H1 (cell line): Measurements from ENCODE around the gene GRIK4. TPM values are rescaled to one million over a fixed set of nuclear protein-coding genes. Genes with fewer than 3 reads are reported as not detected.

Experiments used
- CTCF ChIA-PET: fragments of 300-600 bp; sonication (Branson Sonifier 250); formaldehyde crosslinking; loops from one replicate; lab custom pipeline; 2021; ENCODE audit not compliant: partially characterized antibody; lab: Charles Lee
- POLR2A ChIA-PET: fragments of 300-600 bp; sonication (Branson Sonifier 250); formaldehyde crosslinking; loops from one replicate; lab custom pipeline; 2021; ENCODE audit warnings: inconsistent platforms; ENCODE audit not compliant: partially characterized antibody; lab: Charles Lee
- DNase-seq, 2 experiments: peaks; one replicate each; pipeline versions ENCODE4 v3.0.0 to v3.0.0-alpha.2; 2010 to 2022; ENCODE audit warnings: low spot score in 2 of 2, low read depth in 1 of 2, mixed read lengths in 1 of 2
- FAIRE-seq: peaks from 2 replicates; lab custom pipeline; 2011; peaks lifted over from hg19 to GRCh38; lab: Jason Lieb, UNC
- H2AFZ ChIP-seq: 2 replicates; pipeline ENCODE4 v1.8.1; 2012; ENCODE audit warnings: low read length, inconsistent platforms
- H2AK5ac ChIP-seq: 2 replicates; pipeline ENCODE4 v1.6.1; 2013; ENCODE audit warnings: low read depth, low read length
- H2BK120ac ChIP-seq: replicated peaks from 2 replicates; pipeline ENCODE3; 2013; ENCODE audit warnings: low read depth, low read length, inconsistent platforms
- H2BK12ac ChIP-seq: 2 replicates; pipeline ENCODE4 v1.6.1; 2013; ENCODE audit warnings: low read depth, low read length
- H2BK15ac ChIP-seq: 2 replicates; pipeline ENCODE4 v1.6.1; 2013; ENCODE audit warnings: low read length
- H2BK20ac ChIP-seq: 2 replicates; pipeline ENCODE4 v1.6.1; 2013; ENCODE audit warnings: low read length
- H2BK5ac ChIP-seq: 2 replicates; pipeline ENCODE4 v1.6.1; 2013; ENCODE audit warnings: low read depth, low read length
- H3K14ac ChIP-seq: 2 replicates; pipeline ENCODE4 v1.6.1; 2013; ENCODE audit warnings: inconsistent platforms; ENCODE audit not compliant: insufficient read length
- H3K18ac ChIP-seq: 2 replicates; pipeline ENCODE4 v1.6.1; 2013; ENCODE audit warnings: low read length; ENCODE audit errors: extremely low read depth
- H3K23ac ChIP-seq: 2 replicates; pipeline ENCODE4 v1.6.1; 2013; ENCODE audit warnings: inconsistent platforms; ENCODE audit not compliant: insufficient read length
- H3K23me2 ChIP-seq: 2 replicates; pipeline ENCODE4 v1.6.1; 2013; ENCODE audit warnings: low read depth, low read length
- H3K27ac ChIP-seq: 2 replicates; pipeline ENCODE4 v1.6.1; 2011; ENCODE audit warnings: low read depth, low read length, inconsistent platforms
- H3K27me3 ChIP-seq, 4 experiments: replicated peaks in 1 of 4; 1 replicate in 1 of 4; 2 replicates in 3 of 4; pipeline versions ENCODE4 v1.6.1 to v1.8.1; 2011 to 2013; ENCODE audit warnings: low read length in 3 of 4, mild to moderate bottlenecking in 3 of 4, inconsistent platforms in 2 of 4, mixed read lengths in 2 of 4, moderate library complexity in 1 of 4; ENCODE audit not compliant: control insufficient read depth in 3 of 4, insufficient read depth in 3 of 4; ENCODE audit errors: extremely low read depth in 1 of 4
- H3K36me3 ChIP-seq, 4 experiments: 2 replicates each; pipeline versions ENCODE4 v1.6.1 to v1.8.1; 2011 to 2013; ENCODE audit warnings: mild to moderate bottlenecking in 4 of 4, low read length in 3 of 4, moderate library complexity in 2 of 4, control low read depth in 1 of 4, inconsistent platforms in 1 of 4; ENCODE audit not compliant: insufficient read depth in 4 of 4, control insufficient read depth in 2 of 4
- H3K4ac ChIP-seq: replicated peaks from 2 replicates; pipeline ENCODE3; 2013; ENCODE audit warnings: low read length, low read depth, mixed read lengths, inconsistent platforms; ENCODE audit not compliant: insufficient read length
- H3K4me1 ChIP-seq, 4 experiments: replicated peaks in 1 of 4; 1 replicate in 1 of 4; 2 replicates in 3 of 4; pipeline versions ENCODE4 v1.6.1 to v1.8.1; 2011 to 2013; ENCODE audit warnings: low read length in 3 of 4, inconsistent platforms in 2 of 4, mixed read lengths in 1 of 4; ENCODE audit not compliant: insufficient read depth in 4 of 4, control insufficient read depth in 3 of 4
- H3K4me2 ChIP-seq, 2 experiments: 2 replicates each; pipeline versions ENCODE4 v1.6.1 to v1.8.1; 2011 to 2013; ENCODE audit warnings: low read depth in 2 of 2, low read length in 2 of 2, control low read depth in 1 of 2, inconsistent platforms in 1 of 2, mild to moderate bottlenecking in 1 of 2; ENCODE audit not compliant: insufficient read depth in 1 of 2
- H3K4me3 ChIP-seq, 4 experiments: fragments of 200-600, 300-600 bp in 1 of 4; sonication (generic), shearing (Covaris generic), sonication (Bioruptor Twin) in 1 of 4; 2 replicates each; pipeline versions ENCODE4 v1.5.1 to v1.8.1; 2011 to 2016; ENCODE audit warnings: low read length in 4 of 4, low read depth in 3 of 4, control low read depth in 2 of 4, inconsistent platforms in 2 of 4, mild to moderate bottlenecking in 2 of 4, mixed read lengths in 1 of 4, moderate library complexity in 1 of 4; ENCODE audit not compliant: insufficient read depth in 2 of 4; ENCODE audit errors: extremely low read depth in 1 of 4
- H3K56ac ChIP-seq: replicated peaks from 2 replicates; pipeline ENCODE3; 2013; ENCODE audit warnings: low read depth, mild to moderate bottlenecking, mixed read lengths, low read length, inconsistent platforms; ENCODE audit not compliant: insufficient read length
- H3K79me1 ChIP-seq: 2 replicates; pipeline ENCODE4 v1.6.1; 2013; ENCODE audit warnings: low read depth, low read length, control low read depth
- H3K79me2 ChIP-seq, 2 experiments: 2 replicates each; pipeline versions ENCODE4 v1.6.1 to v1.8.1; 2012 to 2013; ENCODE audit warnings: low read length in 2 of 2, mild to moderate bottlenecking in 2 of 2, inconsistent platforms in 1 of 2; ENCODE audit not compliant: insufficient read depth in 2 of 2, control insufficient read depth in 1 of 2
- H3K9ac ChIP-seq, 4 experiments: replicated peaks in 1 of 4; 1 replicate in 1 of 4; 2 replicates in 3 of 4; pipeline versions ENCODE4 v1.6.1 to v1.8.1; 2011 to 2013; ENCODE audit warnings: low read depth in 3 of 4, low read length in 3 of 4, control low read depth in 2 of 4, mild to moderate bottlenecking in 2 of 4, moderate library complexity in 2 of 4, inconsistent platforms in 1 of 4; ENCODE audit errors: extremely low read depth in 1 of 4
- H3K9me3 ChIP-seq, 2 experiments: 2 replicates each; pipeline versions ENCODE4 v1.6.1 to v1.8.1; 2012 to 2013; ENCODE audit warnings: mild to moderate bottlenecking in 2 of 2, moderate library complexity in 2 of 2, control low read depth in 1 of 2, inconsistent platforms in 1 of 2, low read depth in 1 of 2, low read length in 1 of 2, mixed read lengths in 1 of 2; ENCODE audit not compliant: insufficient read depth in 2 of 2
- H4K20me1 ChIP-seq, 2 experiments: replicated peaks in 1 of 2; 2 replicates each; pipeline versions ENCODE3 to v1.8.1; 2011 to 2013; ENCODE audit warnings: inconsistent platforms in 2 of 2, low read length in 2 of 2, mild to moderate bottlenecking in 1 of 2; ENCODE audit not compliant: insufficient read depth in 2 of 2, control insufficient read depth in 1 of 2
- H4K5ac ChIP-seq: 2 replicates; pipeline ENCODE4 v1.6.1; 2013; ENCODE audit warnings: low read length, low read depth, mixed read lengths, inconsistent platforms; ENCODE audit not compliant: insufficient read length
- H4K8ac ChIP-seq: 2 replicates; pipeline ENCODE4 v1.8.0; 2013; ENCODE audit warnings: mild to moderate bottlenecking, moderate library complexity, low read length, inconsistent platforms; ENCODE audit not compliant: insufficient read depth; ENCODE audit errors: extremely low read depth
- H4K91ac ChIP-seq: replicated peaks from 2 replicates; pipeline ENCODE3; 2013; ENCODE audit warnings: low read length, mixed read lengths, inconsistent platforms; ENCODE audit not compliant: insufficient read length
- BRCA1 ChIP-seq: IDR thresholded peaks from 2 replicates; pipeline ENCODE4 v1.6.1; 2012; ENCODE audit warnings: low read depth, low read length, improper control_type of control experiment
- CBX5 ChIP-seq: fragments of 300-800, 300-1000 bp; sonication (generic); IDR thresholded peaks from 2 replicates; pipeline ENCODE4 v1.7.1; 2016; ENCODE audit warnings: antibody characterized with exemption, low read length, low read depth
- EGR1 ChIP-seq: IDR thresholded peaks from 2 replicates; pipeline ENCODE4 v1.6.1; 2011; ENCODE audit warnings: low read depth, low read length, borderline replicate concordance
- EZH2 ChIP-seq: fragments of 200-600 bp; sonication (generic); IDR thresholded peaks from 2 replicates; pipeline ENCODE4 v1.7.1; 2012; ENCODE audit warnings: low read depth, mild to moderate bottlenecking, moderate library complexity, low read length, inconsistent platforms; ENCODE audit not compliant: severe bottlenecking
- NRF1 ChIP-seq: IDR thresholded peaks from 2 replicates; pipeline ENCODE4 v1.6.1; 2011; ENCODE audit warnings: mild to moderate bottlenecking, low read depth, low read length, improper control_type of control experiment
- POLR2A ChIP-seq, 2 experiments: IDR thresholded peaks; 1 replicate in 1 of 2; 2 replicates in 1 of 2; pipeline ENCODE4 v1.6.1; 2011; ENCODE audit warnings: low read depth in 2 of 2, low read length in 2 of 2, mild to moderate bottlenecking in 2 of 2; ENCODE audit errors: control extremely low read depth in 1 of 2
- POU5F1 ChIP-seq: IDR thresholded peaks from 2 replicates; pipeline ENCODE4 v1.6.1; 2011; ENCODE audit warnings: low read depth, mild to moderate bottlenecking, low read length, moderate library complexity
- RFX5 ChIP-seq: IDR thresholded peaks from 2 replicates; pipeline ENCODE4 v1.6.1; 2011; ENCODE audit warnings: low read depth, low read length, improper control_type of control experiment, borderline replicate concordance
- RNF2 ChIP-seq: fragments of 200-900, 300-1000 bp; sonication (generic); IDR thresholded peaks from 2 replicates; pipeline ENCODE4 v1.7.1; 2016; ENCODE audit warnings: borderline replicate concordance, low read depth, mild to moderate bottlenecking, antibody characterized with exemption, low read length; ENCODE audit not compliant: poor library complexity, severe bottlenecking; ENCODE audit errors: missing control alignments
- SAP30 ChIP-seq: fragments of 300-600 bp; sonication (generic); IDR thresholded peaks from 2 replicates; pipeline ENCODE4 v1.7.1; 2012; ENCODE audit warnings: low read length, moderate library complexity, mild to moderate bottlenecking, inconsistent platforms; ENCODE audit not compliant: insufficient read depth, insufficient replicate concordance
- SP4 ChIP-seq: IDR thresholded peaks from 2 replicates; pipeline ENCODE4 v1.6.1; 2012; ENCODE audit warnings: low read length, inconsistent platforms
- SUZ12 ChIP-seq: fragments of 200-600 bp; sonication (generic); IDR thresholded peaks from 2 replicates; pipeline ENCODE4 v1.6.1; 2012; ENCODE audit warnings: mild to moderate bottlenecking, inconsistent platforms, low read length, moderate library complexity, mixed read lengths
- TAF1 ChIP-seq: IDR thresholded peaks from 2 replicates; pipeline ENCODE4 v1.6.1; 2011; ENCODE audit warnings: mild to moderate bottlenecking, low read depth, low read length
- WGBS, 2 experiments: shearing (Covaris generic) in 1 of 2; methylation state at CpG; one replicate each; pipeline versions ENCODE4 v1.1.6 to v1.1.7; 2013 to 2015; ENCODE audit warnings: low lambda C conversion rate in 2 of 2, mixed read lengths in 2 of 2, inconsistent platforms in 1 of 2, low coverage in 1 of 2, missing lambda C conversion rate in 1 of 2; ENCODE audit not compliant: insufficient replicate concordance in 2 of 2, insufficient coverage in 1 of 2, insufficient read length in 1 of 2; ENCODE audit errors: extremely low coverage in 1 of 2, missing lambda C conversion rate in 1 of 2; 5-methylcytosine and 5-hydroxymethylcytosine counted together
- polyA plus RNA-seq, 7 experiments: library from polyadenylated mRNA; depleted of rRNA in 3 of 7; stranded (reverse) in 5 of 7; unstranded in 2 of 7; fragments of >200 nt in 5 of 7; fragments of 200-250 nt in 2 of 7; gene quantifications; 1 replicate in 5 of 7; 2 replicates in 1 of 7; 4 replicates in 1 of 7; pipeline versions ENCODE4 v1.2.1 to v1.2.3, GENCODE V29; 2011 to 2013; ENCODE audit warnings: missing spikeins in 2 of 7, mixed read lengths in 2 of 7
- total RNA-seq: library from RNA; stranded (reverse); fragmentation: NEBNext Ultra II Directional; extraction: Animal tissue kit (Norgen Biotek cat#: 25700); gene quantifications from 2 replicates; pipeline ENCODE4 v1.2.1, GENCODE V29; 2021
- TF ChIP-seq, protein P1 (sequence below): IDR thresholded peaks from 2 replicates; pipeline ENCODE4 v1.6.1; 2011; ENCODE audit warnings: low read depth, mild to moderate bottlenecking, low read length; ENCODE audit not compliant: insufficient read depth

Gene GRIK4
- total and polyA plus RNA-seq, 2 of the 8 experiments (the other 6 are each of a cell fraction or from before 2014, with no cell fraction given) = 1.2 to 2.9 TPM

DNA sequence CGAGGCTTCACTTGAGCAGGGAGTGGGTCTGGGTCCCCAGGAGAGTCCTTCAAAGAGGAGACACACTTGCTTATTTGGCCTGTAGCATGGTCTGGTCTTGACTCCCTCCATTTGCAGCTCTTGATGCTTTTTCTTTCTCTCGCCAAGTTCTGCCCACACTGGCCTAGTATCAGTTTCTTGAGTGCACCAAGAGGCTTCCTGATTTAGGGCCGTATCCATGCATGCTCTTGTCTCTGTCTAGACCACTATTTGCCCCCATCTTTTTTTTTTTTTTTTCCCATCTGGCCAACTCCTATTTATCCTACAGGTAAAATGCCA lies 170.7 kb downstream of the GRIK4 start:
- no peak for FAIRE-seq
- POLR2A ChIA-PET = interaction anchor here (0.8 kb wide), 1 partner anchor 31 kb away, joined by 3 read pairs; no protein-coding TSS in a partner anchor
- TF ChIP-seq SP4 (no peak), TAF1 (no peak), RFX5 (no peak), EGR1 (no peak), NRF1 (no peak), EZH2 (no peak), SUZ12 (no peak), BRCA1 (no peak), CBX5 (no peak), SAP30 (no peak), RNF2 (no peak), POU5F1 (no peak), POLR2A (IDR thresholded peaks at IDR 0.05; ENCODE audit: control extremely low read depth in 1 of 2, low read depth in 2 of 2, low read length in 2 of 2) (no peak)
- TF ChIP-seq, protein P1, sequence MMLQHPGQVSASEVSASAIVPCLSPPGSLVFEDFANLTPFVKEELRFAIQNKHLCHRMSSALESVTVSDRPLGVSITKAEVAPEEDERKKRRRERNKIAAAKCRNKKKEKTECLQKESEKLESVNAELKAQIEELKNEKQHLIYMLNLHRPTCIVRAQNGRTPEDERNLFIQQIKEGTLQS = no peak

More for the DNA sequence above, 170.7 kb downstream of the GRIK4 start:
- H3K4me1 ChIP-seq = peaks cover 0 to 10% (median 5%) of the 10 kb centered on the region in 4 experiments; a peak in 5 of 7 replicates
- no peak overlapping the region for H2BK12ac ChIP-seq
- H3K4me2 ChIP-seq = no peak overlapping the region
- no peak overlapping the region for H4K5ac ChIP-seq
- no peak overlapping the region for H3K9ac ChIP-seq
- H3K79me2 ChIP-seq = no peaks in the 10 kb centered on the region
- no peak overlapping the region for H3K27ac ChIP-seq
- H3K4me3 ChIP-seq = no peak overlapping the region
- CTCF ChIA-PET = interaction anchor here (0.8 to 12.7 kb wide), 13 partner anchors 14 to 247 kb away, joined by 3 to 98 read pairs (median 4); no protein-coding TSS in a partner anchor
- no peaks in the 10 kb centered on the region for H3K23me2 ChIP-seq
- H4K91ac ChIP-seq = peak overlapping the region; percentile 50
- H4K20me1 ChIP-seq = no peaks in the 10 kb centered on the region
- no peak overlapping the region for H3K23ac ChIP-seq
- H3K56ac ChIP-seq = no peak overlapping the region
- no peak for DNase-seq
- H2BK20ac ChIP-seq = peak overlapping the region; percentile 4; the same call in 1 of the 2 replicates
- WGBS, 2 experiments = 67% methylated on average over 3 of the region's 3 CpGs; no CpG with 5 or more reads in 1 of the 2 experiments
- H2AFZ ChIP-seq = 0 out of 2 replicates have a peak overlapping the region, but pooled peaks have one; percentile 6
- no peak overlapping the region for H4K8ac ChIP-seq
- H3K9me3 ChIP-seq = no peaks in the 10 kb centered on the region
- no peak overlapping the region; the same call in 1 of the 2 replicates for H2BK5ac ChIP-seq
- no peak overlapping the region for H2AK5ac ChIP-seq
- no peak overlapping the region for H2BK15ac ChIP-seq
- H3K14ac ChIP-seq = no peak overlapping the region
- no peaks in the 10 kb centered on the region; a peak in 1 of 8 replicates for H3K36me3 ChIP-seq
- no peak overlapping the region for H3K4ac ChIP-seq
- 0 out of 2 replicates have a peak, but pooled peaks cover 2% of the 10 kb centered on the region for H3K79me1 ChIP-seq
- no peaks in the 10 kb centered on the region for H3K27me3 ChIP-seq
- peak overlapping the region; percentile 64 for H3K18ac ChIP-seq
- H2BK120ac ChIP-seq = no peak overlapping the region
